HCT116 (cell line): ENCODE results near the gene UMOD.

Source experiments
- CEBPB ChIP-seq: IDR thresholded peaks from 2 replicates; pipeline ENCODE4 v1.6.1; 2012; ENCODE audit warnings: low read depth
- POLR2A ChIP-seq: IDR thresholded peaks from 2 replicates; pipeline ENCODE4 v1.7.0; 2011; ENCODE audit warnings: borderline replicate concordance; ENCODE audit not compliant: insufficient read depth, insufficient read length; ENCODE audit errors: extremely low read depth
- RAD21 ChIP-seq: IDR thresholded peaks from 2 replicates; pipeline ENCODE4 v1.6.1; 2012; ENCODE audit warnings: low read depth, mild to moderate bottlenecking
- SP1 ChIP-seq: IDR thresholded peaks from 2 replicates; pipeline ENCODE4 v1.6.1; 2012; ENCODE audit warnings: low read depth
- SRF ChIP-seq: IDR thresholded peaks from 2 replicates; pipeline ENCODE4 v1.6.1; 2012; ENCODE audit warnings: low read depth
- ZFX ChIP-seq: fragments of 450-650 bp; IDR thresholded peaks from 2 replicates; pipeline ENCODE4 v1.6.1; 2017
- TF ChIP-seq, protein P1 (sequence below), 3 experiments: fragments of 200-600 bp in 1 of 3; sonication (generic) in 1 of 3; IDR thresholded peaks in 2 of 3; conservative IDR thresholded peaks in 1 of 3; 2 replicates each; pipeline ENCODE4 v1.5.1; 2012 to 2017; ENCODE audit warnings: low read depth in 2 of 3, low read length in 2 of 3, antibody characterized with exemption in 1 of 3, borderline replicate concordance in 1 of 3, control low read depth in 1 of 3, mild to moderate bottlenecking in 1 of 3, mixed read lengths in 1 of 3, mixed run types in 1 of 3, moderate library complexity in 1 of 3; ENCODE audit not compliant: insufficient read depth in 1 of 3
- TF ChIP-seq, protein P2 (sequence below): IDR thresholded peaks from 2 replicates; pipeline ENCODE4 v1.6.1; 2012; ENCODE audit warnings: low read depth
- TF ChIP-seq, protein P3 (sequence below): IDR thresholded peaks from 2 replicates; pipeline ENCODE4 v1.6.1; 2012
- TF ChIP-seq, protein P4 (sequence below): IDR thresholded peaks from 2 replicates; pipeline ENCODE4 v1.6.1; 2012

DNA sequence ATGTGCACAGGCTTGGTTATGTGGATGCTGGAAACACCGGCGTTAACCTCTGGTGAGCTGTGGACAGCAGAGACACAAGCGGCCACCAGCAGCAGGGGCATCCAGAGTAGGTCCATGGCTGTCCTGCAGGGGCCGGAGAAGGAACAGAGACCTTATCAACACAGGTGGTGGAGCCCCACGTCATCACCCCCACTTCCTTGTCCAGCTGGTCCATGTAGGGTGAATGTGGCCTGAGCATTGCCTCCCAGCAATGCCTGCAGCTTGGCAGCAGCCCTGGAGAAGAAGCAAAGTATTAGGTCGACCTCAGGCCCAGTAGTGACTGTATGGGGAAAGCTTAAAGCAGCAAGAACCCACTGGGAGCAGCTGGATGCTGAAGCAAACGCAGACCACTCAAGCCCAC, 46.7 kb upstream of the UMOD start:
- TF ChIP-seq, protein P1, sequence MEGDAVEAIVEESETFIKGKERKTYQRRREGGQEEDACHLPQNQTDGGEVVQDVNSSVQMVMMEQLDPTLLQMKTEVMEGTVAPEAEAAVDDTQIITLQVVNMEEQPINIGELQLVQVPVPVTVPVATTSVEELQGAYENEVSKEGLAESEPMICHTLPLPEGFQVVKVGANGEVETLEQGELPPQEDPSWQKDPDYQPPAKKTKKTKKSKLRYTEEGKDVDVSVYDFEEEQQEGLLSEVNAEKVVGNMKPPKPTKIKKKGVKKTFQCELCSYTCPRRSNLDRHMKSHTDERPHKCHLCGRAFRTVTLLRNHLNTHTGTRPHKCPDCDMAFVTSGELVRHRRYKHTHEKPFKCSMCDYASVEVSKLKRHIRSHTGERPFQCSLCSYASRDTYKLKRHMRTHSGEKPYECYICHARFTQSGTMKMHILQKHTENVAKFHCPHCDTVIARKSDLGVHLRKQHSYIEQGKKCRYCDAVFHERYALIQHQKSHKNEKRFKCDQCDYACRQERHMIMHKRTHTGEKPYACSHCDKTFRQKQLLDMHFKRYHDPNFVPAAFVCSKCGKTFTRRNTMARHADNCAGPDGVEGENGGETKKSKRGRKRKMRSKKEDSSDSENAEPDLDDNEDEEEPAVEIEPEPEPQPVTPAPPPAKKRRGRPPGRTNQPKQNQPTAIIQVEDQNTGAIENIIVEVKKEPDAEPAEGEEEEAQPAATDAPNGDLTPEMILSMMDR (IDR thresholded peaks at IDR 0.05 in 2 of 3, conservative IDR thresholded peaks at IDR 0.05 in 1 of 3; ENCODE audit: borderline replicate concordance in 1 of 3, insufficient read depth in 1 of 3, low read depth in 2 of 3, low read length in 2 of 3) = no peak
- TF ChIP-seq, protein P2, sequence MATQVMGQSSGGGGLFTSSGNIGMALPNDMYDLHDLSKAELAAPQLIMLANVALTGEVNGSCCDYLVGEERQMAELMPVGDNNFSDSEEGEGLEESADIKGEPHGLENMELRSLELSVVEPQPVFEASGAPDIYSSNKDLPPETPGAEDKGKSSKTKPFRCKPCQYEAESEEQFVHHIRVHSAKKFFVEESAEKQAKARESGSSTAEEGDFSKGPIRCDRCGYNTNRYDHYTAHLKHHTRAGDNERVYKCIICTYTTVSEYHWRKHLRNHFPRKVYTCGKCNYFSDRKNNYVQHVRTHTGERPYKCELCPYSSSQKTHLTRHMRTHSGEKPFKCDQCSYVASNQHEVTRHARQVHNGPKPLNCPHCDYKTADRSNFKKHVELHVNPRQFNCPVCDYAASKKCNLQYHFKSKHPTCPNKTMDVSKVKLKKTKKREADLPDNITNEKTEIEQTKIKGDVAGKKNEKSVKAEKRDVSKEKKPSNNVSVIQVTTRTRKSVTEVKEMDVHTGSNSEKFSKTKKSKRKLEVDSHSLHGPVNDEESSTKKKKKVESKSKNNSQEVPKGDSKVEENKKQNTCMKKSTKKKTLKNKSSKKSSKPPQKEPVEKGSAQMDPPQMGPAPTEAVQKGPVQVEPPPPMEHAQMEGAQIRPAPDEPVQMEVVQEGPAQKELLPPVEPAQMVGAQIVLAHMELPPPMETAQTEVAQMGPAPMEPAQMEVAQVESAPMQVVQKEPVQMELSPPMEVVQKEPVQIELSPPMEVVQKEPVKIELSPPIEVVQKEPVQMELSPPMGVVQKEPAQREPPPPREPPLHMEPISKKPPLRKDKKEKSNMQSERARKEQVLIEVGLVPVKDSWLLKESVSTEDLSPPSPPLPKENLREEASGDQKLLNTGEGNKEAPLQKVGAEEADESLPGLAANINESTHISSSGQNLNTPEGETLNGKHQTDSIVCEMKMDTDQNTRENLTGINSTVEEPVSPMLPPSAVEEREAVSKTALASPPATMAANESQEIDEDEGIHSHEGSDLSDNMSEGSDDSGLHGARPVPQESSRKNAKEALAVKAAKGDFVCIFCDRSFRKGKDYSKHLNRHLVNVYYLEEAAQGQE = no peak
- TF ChIP-seq ZFX (no peak), CEBPB (no peak), POLR2A (no peak), RAD21 (no peak), SP1 (no peak), SRF (no peak)
- TF ChIP-seq, protein P3, sequence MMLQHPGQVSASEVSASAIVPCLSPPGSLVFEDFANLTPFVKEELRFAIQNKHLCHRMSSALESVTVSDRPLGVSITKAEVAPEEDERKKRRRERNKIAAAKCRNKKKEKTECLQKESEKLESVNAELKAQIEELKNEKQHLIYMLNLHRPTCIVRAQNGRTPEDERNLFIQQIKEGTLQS = no peak
- TF ChIP-seq, protein P4, sequence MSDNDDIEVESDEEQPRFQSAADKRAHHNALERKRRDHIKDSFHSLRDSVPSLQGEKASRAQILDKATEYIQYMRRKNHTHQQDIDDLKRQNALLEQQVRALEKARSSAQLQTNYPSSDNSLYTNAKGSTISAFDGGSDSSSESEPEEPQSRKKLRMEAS = no peak
